PC-3 (cell line): Measurements from ENCODE around the gene LGI2. TPM values are rescaled to one million over a fixed set of nuclear protein-coding genes. Genes with fewer than 3 reads are reported as not detected.

Experiments used
- ATAC-seq: fragments of 200-7000 bp; cut with Tn5 transposase; 2 replicates; pipeline ENCODE4 v1.9.1; 2020; ENCODE audit warnings: mild to moderate bottlenecking, moderate library complexity
- BruUV-seq: library from RNA; stranded (reverse); fragments of 400-500 nt; replicated peaks from 2 replicates; lab custom pipeline; 2021; lab: Mats Ljungman, UMichigan
- CTCF ChIA-PET: fragments of 300-600 bp; sonication (Branson Sonifier 250); formaldehyde crosslinking; loops from one replicate; lab custom pipeline; 2022; ENCODE audit warnings: antibody characterized with exemption; lab: Charles Lee
- POLR2A ChIA-PET: fragments of 300-600 bp; sonication (Branson Sonifier 250); formaldehyde crosslinking; loops from one replicate; lab custom pipeline; 2022; ENCODE audit warnings: antibody characterized with exemption; ENCODE audit not compliant: unreplicated experiment; lab: Charles Lee
- DNase-seq: peaks from one replicate; pipeline ENCODE4 v3.0.0-alpha.2; 2015
- H2AFZ ChIP-seq: fragments of 300-600 bp; sonication (generic); 2 replicates; pipeline ENCODE4 v1.6.0; 2016; ENCODE audit warnings: antibody characterized with exemption, low read length
- H3F3A ChIP-seq: fragments of 300-600 bp; sonication (generic); one replicate; pipeline ENCODE4 v1.6.0; 2017; ENCODE audit warnings: antibody characterized with exemption, low read length, control low read depth, mild to moderate bottlenecking; ENCODE audit not compliant: unreplicated experiment
- H3K27ac ChIP-seq: fragments of 300-600 bp; sonication (generic); 2 replicates; pipeline ENCODE4 v1.5.1; 2016; ENCODE audit warnings: mild to moderate bottlenecking, low read length
- H3K27me3 ChIP-seq: fragments of 300-600 bp; sonication (generic); 2 replicates; pipeline ENCODE4 v1.6.1; 2016; ENCODE audit warnings: low read length, mixed read lengths
- H3K36me3 ChIP-seq: fragments of 300-600 bp; sonication (generic); 2 replicates; pipeline ENCODE4 v1.6.1; 2016; ENCODE audit warnings: low read depth, mixed run types, low read length, mixed read lengths
- H3K4me1 ChIP-seq: fragments of 300-600 bp; sonication (generic); 2 replicates; pipeline ENCODE4 v1.5.1; 2016; ENCODE audit warnings: low read length; ENCODE audit not compliant: insufficient read depth
- H3K4me2 ChIP-seq: fragments of 300-600 bp; sonication (generic); 2 replicates; pipeline ENCODE4 v1.6.0; 2016; ENCODE audit warnings: low read length
- H3K4me3 ChIP-seq: fragments of 300-600 bp; sonication (generic); 2 replicates; pipeline ENCODE4 v1.5.1; 2016; ENCODE audit warnings: mild to moderate bottlenecking, low read length, mixed read lengths
- H3K79me2 ChIP-seq: fragments of 300-600 bp; sonication (generic); 2 replicates; pipeline ENCODE4 v1.6.1; 2017; ENCODE audit warnings: low read length, mixed read lengths
- H3K9ac ChIP-seq: fragments of 300-600 bp; sonication (generic); 2 replicates; pipeline ENCODE4 v1.6.0; 2016; ENCODE audit warnings: mild to moderate bottlenecking, low read length
- H3K9me2 ChIP-seq: fragments of 300-600 bp; sonication (generic); replicated peaks from 2 replicates; pipeline ENCODE4 v1.6.1; 2016; ENCODE audit warnings: mixed run types, low read length, mixed read lengths
- H3K9me3 ChIP-seq: fragments of 300-600 bp; sonication (generic); 2 replicates; pipeline ENCODE4 v1.6.1; 2016; ENCODE audit warnings: low read length, mixed read lengths
- H4K20me1 ChIP-seq: fragments of 300-600 bp; sonication (generic); 2 replicates; pipeline ENCODE4 v1.6.1; 2016; ENCODE audit warnings: low read length, mixed read lengths
- CTCF ChIP-seq: fragments of 300-600 bp; sonication (generic); conservative IDR thresholded peaks from 2 replicates; pipeline ENCODE4 v1.5.1; 2017; ENCODE audit warnings: antibody characterized with exemption, low read depth, mild to moderate bottlenecking, low read length
- EZH2 ChIP-seq: fragments of 300-600 bp; sonication (generic); IDR thresholded peaks from one replicate; pipeline ENCODE4 v1.6.1; 2017; ENCODE audit warnings: antibody characterized with exemption, mild to moderate bottlenecking, low read length; ENCODE audit not compliant: unreplicated experiment
- EZH2phosphoT487 ChIP-seq: fragments of 300-600 bp; sonication (generic); IDR thresholded peaks from 2 replicates; pipeline ENCODE4 v1.6.1; 2018; ENCODE audit warnings: mild to moderate bottlenecking, antibody characterized with exemption, low read length, borderline replicate concordance
- intact Hi-C: fragments of 100-400 bp; cut with micrococcal nuclease; formaldehyde crosslinking; loops from 2 replicates; pipeline ENCODE4 v1.9.0; 2023
- total RNA-seq: library from RNA; depleted of rRNA; stranded (reverse); fragments of >200 nt; gene quantifications from 2 replicates; pipeline ENCODE4 v1.2.3, GENCODE V29; 2014

The LGI2 gene
- total RNA-seq, 1 experiment from 2014 or later: 0.18 TPM

DNA sequence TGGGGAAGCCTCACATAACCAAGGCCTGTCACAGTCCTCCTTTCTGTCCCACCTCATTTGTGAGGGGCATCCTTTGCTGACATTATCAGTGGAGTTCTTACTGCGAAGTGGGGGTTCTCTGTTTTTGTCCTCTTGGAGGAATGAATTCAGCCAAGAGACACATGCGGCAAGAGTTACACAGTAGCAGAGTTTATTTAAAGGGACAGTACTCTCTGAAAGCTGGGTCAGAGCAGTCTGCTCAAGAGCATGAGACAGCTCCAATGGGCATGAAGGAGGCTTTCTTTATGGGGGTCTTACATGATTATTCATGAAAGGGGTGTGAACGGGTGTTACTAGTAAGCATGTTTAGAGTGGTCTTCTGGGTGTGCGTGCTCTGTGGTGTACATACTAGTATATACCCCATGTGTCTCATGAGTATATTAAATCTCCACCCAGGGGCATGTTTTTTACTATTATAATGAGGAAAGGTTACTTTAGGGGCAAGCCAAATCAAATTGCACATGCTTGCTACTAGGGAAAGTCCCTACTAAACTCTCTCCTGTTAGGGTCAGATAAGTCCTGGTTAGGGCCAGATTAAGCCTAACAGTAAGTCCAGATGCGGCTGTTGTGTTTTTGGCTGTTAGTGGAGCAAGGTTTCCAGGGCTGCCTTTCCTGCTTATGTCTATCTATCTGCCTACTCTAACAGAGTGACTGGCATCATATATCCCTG, 19.8 kb upstream of the LGI2 start:
- H3K9me2 ChIP-seq: no peaks in the 10 kb centered on the region
- TF ChIP-seq CTCF (no peak), EZH2phosphoT487 (no peak)
- no peak overlapping the region for H3K9ac ChIP-seq
- H4K20me1 ChIP-seq: no peaks in the 10 kb centered on the region
- intact Hi-C loops: no loop called here
- POLR2A ChIA-PET: no interaction called here
- H3K27ac ChIP-seq: no peak overlapping the region
- H3K36me3 ChIP-seq: no peaks in the 10 kb centered on the region
- DNase-seq: no peak
- H3K4me3 ChIP-seq: no peak overlapping the region
- no peak for ATAC-seq
- H2AFZ ChIP-seq: no peak overlapping the region
- H3F3A ChIP-seq: no peaks in the 10 kb centered on the region
- 0 out of 2 replicates have a peak, but pooled peaks cover 3% of the 10 kb centered on the region for H3K9me3 ChIP-seq
- no peak overlapping the region for H3K4me2 ChIP-seq
- BruUV-seq: no TSS peak
- H3K79me2 ChIP-seq: no peaks in the 10 kb centered on the region
- H3K27me3 ChIP-seq: peaks cover 7% of the 10 kb centered on the region; the same call in 1 of the 2 replicates
- CTCF ChIA-PET: no interaction called here
- H3K4me1 ChIP-seq: no peaks in the 10 kb centered on the region

DNA sequence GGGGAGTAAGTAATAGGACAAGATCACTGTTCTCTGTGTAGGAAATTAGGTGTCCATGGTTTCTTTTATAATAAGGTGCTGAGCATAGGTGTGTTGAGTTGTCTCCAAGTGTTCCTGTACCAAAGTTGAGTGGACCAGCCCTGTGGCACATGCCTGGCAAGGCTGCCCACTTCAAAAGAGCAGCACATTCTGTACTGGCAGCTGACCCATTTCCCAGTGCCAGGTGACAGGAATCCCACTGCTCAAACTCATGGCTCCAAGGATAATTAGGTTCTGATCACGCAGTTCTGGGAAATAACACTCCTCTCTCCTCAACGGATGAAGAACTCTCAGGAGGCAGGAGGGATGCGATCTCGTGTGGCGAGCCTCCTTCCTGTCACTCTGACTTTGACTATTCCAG, 12.8 kb upstream of the LGI2 start:
- no peak overlapping the region for H3K4me3 ChIP-seq
- no peak overlapping the region for H3K4me2 ChIP-seq
- no peaks in the 10 kb centered on the region for H3K79me2 ChIP-seq
- DNase-seq (no peak), ATAC-seq (no peak)
- H3K27ac ChIP-seq: no peak overlapping the region
- peaks cover 30% of the 10 kb centered on the region for H3K27me3 ChIP-seq
- intact Hi-C loops: no loop called here
- no peak overlapping the region for H2AFZ ChIP-seq
- H3K4me1 ChIP-seq: no peaks in the 10 kb centered on the region
- H3K9me3 ChIP-seq: no peaks in the 10 kb centered on the region
- no peaks in the 10 kb centered on the region for H3F3A ChIP-seq
- TF ChIP-seq EZH2phosphoT487 (no peak), CTCF (no peak), EZH2 (no peak)
- H3K9ac ChIP-seq: no peak overlapping the region
- no peaks in the 10 kb centered on the region for H4K20me1 ChIP-seq
- BruUV-seq: no TSS peak
- CTCF ChIA-PET: no interaction called here
- POLR2A ChIA-PET: no interaction called here
- no peaks in the 10 kb centered on the region for H3K9me2 ChIP-seq
- no peaks in the 10 kb centered on the region for H3K36me3 ChIP-seq

GRCh38 chr4:25033526-25033925, 2.8 kb upstream of the LGI2 start:
- Histone ChIP-seq H3K4me3 (no peak overlapping the region), H3K9ac (no peak overlapping the region), H2AFZ (no peak overlapping the region), H3K9me2 (no peaks in the 10 kb centered on the region), H3K4me1 (no peaks in the 10 kb centered on the region), H3K9me3 (no peaks in the 10 kb centered on the region), H3K27ac (no peak overlapping the region), H4K20me1 (no peaks in the 10 kb centered on the region), H3K27me3 (peaks cover 42% of the 10 kb centered on the region), H3F3A (no peaks in the 10 kb centered on the region), H3K79me2 (no peaks in the 10 kb centered on the region), H3K36me3 (no peaks in the 10 kb centered on the region), H3K4me2 (no peak overlapping the region)
- DNase-seq (no peak), ATAC-seq (no peak)
- intact Hi-C loops: no loop called here
- ChIA-PET POLR2A (no interaction called here), CTCF (no interaction called here)
- BruUV-seq: no TSS peak
- TF ChIP-seq EZH2 (no peak), EZH2phosphoT487 (no peak)
